Astrocyte (in vitro differentiated cells and primary cell): ENCODE measurements around the gene C1orf21. TPM values are rescaled to one million over a fixed set of nuclear protein-coding genes. Genes with fewer than 3 reads are reported as not detected.

ENCODE experiments used
- DNase-seq: peaks from one replicate; pipeline ENCODE4 v3.0.0-alpha.2; 2010; ENCODE audit warnings: low read depth
- FAIRE-seq: peaks from 2 replicates; lab custom pipeline; 2011; peaks lifted over from hg19 to GRCh38; lab: Jason Lieb, UNC
- H2AFZ ChIP-seq: 2 replicates; pipeline ENCODE4 v1.6.0; 2012; ENCODE audit warnings: low read depth, low read length, inconsistent platforms
- H3K27ac ChIP-seq: 2 replicates; pipeline ENCODE4 v1.5.1; 2011; ENCODE audit warnings: low read depth, low read length, inconsistent platforms
- H3K27me3 ChIP-seq: 2 replicates; pipeline ENCODE4 v1.6.0; 2011; ENCODE audit warnings: low read length, inconsistent platforms; ENCODE audit not compliant: insufficient read depth
- H3K36me3 ChIP-seq: 2 replicates; pipeline ENCODE4 v1.5.1; 2011; ENCODE audit warnings: low read length, inconsistent platforms; ENCODE audit not compliant: insufficient read depth
- H3K4me1 ChIP-seq: 2 replicates; pipeline ENCODE4 v1.5.1; 2011; ENCODE audit warnings: low read length, inconsistent platforms; ENCODE audit not compliant: insufficient read depth
- H3K4me2 ChIP-seq: 2 replicates; pipeline ENCODE4 v1.6.0; 2012; ENCODE audit warnings: low read length, inconsistent platforms
- H3K4me3 ChIP-seq: 2 replicates; pipeline ENCODE4 v1.5.1; 2011; ENCODE audit warnings: low read depth, mild to moderate bottlenecking, low read length, inconsistent platforms; ENCODE audit not compliant: insufficient read depth
- H3K79me2 ChIP-seq: 2 replicates; pipeline ENCODE4 v1.6.0; 2012; ENCODE audit warnings: mild to moderate bottlenecking, low read length, inconsistent platforms; ENCODE audit not compliant: insufficient read depth
- H3K9ac ChIP-seq: 2 replicates; pipeline ENCODE4 v1.6.0; 2012; ENCODE audit warnings: mild to moderate bottlenecking, low read length, inconsistent platforms
- H3K9me3 ChIP-seq: 2 replicates; pipeline ENCODE4 v1.5.1; 2012; ENCODE audit warnings: low read depth, mild to moderate bottlenecking, low read length, inconsistent platforms; ENCODE audit not compliant: insufficient read depth
- H4K20me1 ChIP-seq: 2 replicates; pipeline ENCODE4 v1.6.0; 2012; ENCODE audit warnings: low read length, inconsistent platforms; ENCODE audit not compliant: insufficient read depth
- H3K27ac Mint-ChIP-seq: one replicate; pipeline ENCODE4 v1.8.0; 2021; ENCODE audit warnings: mild to moderate bottlenecking, mixed read lengths; ENCODE audit not compliant: unreplicated experiment
- H3K27me3 Mint-ChIP-seq: one replicate; pipeline ENCODE4 v1.8.0; 2021; ENCODE audit warnings: low read depth, mixed read lengths; ENCODE audit not compliant: unreplicated experiment
- H3K36me3 Mint-ChIP-seq: one replicate; pipeline ENCODE4 v1.8.0; 2021; ENCODE audit warnings: low read depth, mixed read lengths; ENCODE audit not compliant: unreplicated experiment
- H3K4me1 Mint-ChIP-seq: one replicate; pipeline ENCODE4 v1.8.0; 2021; ENCODE audit warnings: low read depth, mixed read lengths; ENCODE audit not compliant: unreplicated experiment
- H3K4me3 Mint-ChIP-seq: one replicate; pipeline ENCODE4 v1.8.0; 2021; ENCODE audit warnings: mild to moderate bottlenecking, moderate library complexity, mixed read lengths; ENCODE audit not compliant: unreplicated experiment
- H3K9me3 Mint-ChIP-seq: one replicate; pipeline ENCODE4 v1.8.0; 2021; ENCODE audit warnings: mild to moderate bottlenecking, mixed read lengths; ENCODE audit not compliant: unreplicated experiment
- CTCF ChIP-seq: IDR thresholded peaks from 2 replicates; pipeline ENCODE4 v1.5.1; 2011; ENCODE audit warnings: low read depth, mild to moderate bottlenecking, inconsistent platforms, low read length, moderate library complexity; ENCODE audit not compliant: insufficient read depth
- EZH2 ChIP-seq: IDR thresholded peaks from 2 replicates; pipeline ENCODE4 v1.6.1; 2012; ENCODE audit warnings: mild to moderate bottlenecking, low read length, inconsistent platforms; ENCODE audit not compliant: insufficient read depth
- total RNA-seq: library from RNA; stranded (reverse); gene quantifications from 2 replicates; pipeline ENCODE4 v1.2.1, GENCODE V29; 2021

C1orf21 gene
- total RNA-seq, 1 donor from 2014 or later, result 15.1 TPM

- Histone ChIP-seq H3K27me3 (no peaks in the 10 kb centered on the region), H3K27ac (no peak overlapping the region), H3K79me2 (no peaks in the 10 kb centered on the region), H3K9ac (no peak overlapping the region), H3K4me2 (no peak overlapping the region), H3K4me1 (no peaks in the 10 kb centered on the region), H3K36me3 (no peaks in the 10 kb centered on the region), H2AFZ (no peak overlapping the region), H3K4me3 (no peak overlapping the region), H4K20me1 (peaks cover 5% of the 10 kb centered on the region), H3K9me3 (no peaks in the 10 kb centered on the region)
- no peaks in the 10 kb centered on the region for H3K36me3 Mint-ChIP-seq
- no peak for FAIRE-seq
- H3K27me3 Mint-ChIP-seq, result no peaks in the 10 kb centered on the region
- no peak for DNase-seq
- no peak overlapping the region for H3K4me3 Mint-ChIP-seq
- TF ChIP-seq EZH2 (no peak), CTCF (no peak)
- no peaks in the 10 kb centered on the region for H3K4me1 Mint-ChIP-seq
- H3K9me3 Mint-ChIP-seq, result no peaks in the 10 kb centered on the region
- no peak overlapping the region for H3K27ac Mint-ChIP-seq
These were observed 76.9 kb downstream of the C1orf21 start for GRCh38 chr1:184463680-184464079.

- Mint-ChIP-seq H3K4me1 (no peaks in the 10 kb centered on the region), H3K27me3 (no peaks in the 10 kb centered on the region), H3K4me3 (no peak overlapping the region), H3K27ac (no peak overlapping the region), H3K36me3 (no peaks in the 10 kb centered on the region), H3K9me3 (no peaks in the 10 kb centered on the region)
- Histone ChIP-seq H3K4me1 (no peaks in the 10 kb centered on the region), H3K4me3 (no peak overlapping the region), H3K9ac (no peak overlapping the region), H4K20me1 (peaks cover 5% of the 10 kb centered on the region), H3K79me2 (no peaks in the 10 kb centered on the region), H3K27ac (no peak overlapping the region), H3K4me2 (no peak overlapping the region), H3K27me3 (no peaks in the 10 kb centered on the region), H2AFZ (no peak overlapping the region), H3K9me3 (no peaks in the 10 kb centered on the region), H3K36me3 (no peaks in the 10 kb centered on the region)
- TF ChIP-seq CTCF (no peak), EZH2 (no peak)
- DNase-seq (no peak), FAIRE-seq (no peak)
These were observed 77.9 kb downstream of the C1orf21 start for GRCh38 chr1:184464757-184465156.

- Histone ChIP-seq H4K20me1 (peaks cover 5% of the 10 kb centered on the region), H3K79me2 (no peaks in the 10 kb centered on the region), H2AFZ (no peak overlapping the region), H3K27ac (no peak overlapping the region), H3K27me3 (no peaks in the 10 kb centered on the region), H3K9ac (no peak overlapping the region), H3K4me3 (no peak overlapping the region), H3K4me2 (no peak overlapping the region), H3K36me3 (no peaks in the 10 kb centered on the region), H3K9me3 (no peaks in the 10 kb centered on the region), H3K4me1 (no peaks in the 10 kb centered on the region)
- no peak overlapping the region for H3K27ac Mint-ChIP-seq
- H3K4me1 Mint-ChIP-seq, result no peaks in the 10 kb centered on the region
- no peaks in the 10 kb centered on the region for H3K36me3 Mint-ChIP-seq
- H3K27me3 Mint-ChIP-seq, result no peaks in the 10 kb centered on the region
- H3K9me3 Mint-ChIP-seq, result peaks cover 2% of the 10 kb centered on the region
- FAIRE-seq, result no peak
- no peak overlapping the region for H3K4me3 Mint-ChIP-seq
- no peak for TF ChIP-seq EZH2
- no peak for DNase-seq
These were observed 78.8 kb downstream of the C1orf21 start for GRCh38 chr1:184465489-184466146.
